Astrocyte (in vitro differentiated cells and primary cell): Measurements from ENCODE around the gene PLB1. TPM values are rescaled to one million over a fixed set of nuclear protein-coding genes. Genes with fewer than 3 reads are reported as not detected.
"Not testable (repeated sequence)": the region's sequence is repeated elsewhere in the genome, so short reads cannot be mapped to it uniquely, and the experiment has no call there.

Experiments used
- DNase-seq: peaks from one replicate; pipeline ENCODE4 v3.0.0-alpha.2; 2010; ENCODE audit warnings: low read depth
- FAIRE-seq: peaks from 2 replicates; lab custom pipeline; 2011; peaks lifted over from hg19 to GRCh38; lab: Jason Lieb, UNC
- H2AFZ ChIP-seq: 2 replicates; pipeline ENCODE4 v1.6.0; 2012; ENCODE audit warnings: low read depth, low read length, inconsistent platforms
- H3K27ac ChIP-seq: 2 replicates; pipeline ENCODE4 v1.5.1; 2011; ENCODE audit warnings: low read depth, low read length, inconsistent platforms
- H3K27me3 ChIP-seq: 2 replicates; pipeline ENCODE4 v1.6.0; 2011; ENCODE audit warnings: low read length, inconsistent platforms; ENCODE audit not compliant: insufficient read depth
- H3K36me3 ChIP-seq: 2 replicates; pipeline ENCODE4 v1.5.1; 2011; ENCODE audit warnings: low read length, inconsistent platforms; ENCODE audit not compliant: insufficient read depth
- H3K4me1 ChIP-seq: 2 replicates; pipeline ENCODE4 v1.5.1; 2011; ENCODE audit warnings: low read length, inconsistent platforms; ENCODE audit not compliant: insufficient read depth
- H3K4me2 ChIP-seq: 2 replicates; pipeline ENCODE4 v1.6.0; 2012; ENCODE audit warnings: low read length, inconsistent platforms
- H3K4me3 ChIP-seq: 2 replicates; pipeline ENCODE4 v1.5.1; 2011; ENCODE audit warnings: low read depth, mild to moderate bottlenecking, low read length, inconsistent platforms; ENCODE audit not compliant: insufficient read depth
- H3K79me2 ChIP-seq: 2 replicates; pipeline ENCODE4 v1.6.0; 2012; ENCODE audit warnings: mild to moderate bottlenecking, low read length, inconsistent platforms; ENCODE audit not compliant: insufficient read depth
- H3K9ac ChIP-seq: 2 replicates; pipeline ENCODE4 v1.6.0; 2012; ENCODE audit warnings: mild to moderate bottlenecking, low read length, inconsistent platforms
- H3K9me3 ChIP-seq: 2 replicates; pipeline ENCODE4 v1.5.1; 2012; ENCODE audit warnings: low read depth, mild to moderate bottlenecking, low read length, inconsistent platforms; ENCODE audit not compliant: insufficient read depth
- H4K20me1 ChIP-seq: 2 replicates; pipeline ENCODE4 v1.6.0; 2012; ENCODE audit warnings: low read length, inconsistent platforms; ENCODE audit not compliant: insufficient read depth
- H3K27ac Mint-ChIP-seq: one replicate; pipeline ENCODE4 v1.8.0; 2021; ENCODE audit warnings: mild to moderate bottlenecking, mixed read lengths; ENCODE audit not compliant: unreplicated experiment
- H3K27me3 Mint-ChIP-seq: one replicate; pipeline ENCODE4 v1.8.0; 2021; ENCODE audit warnings: low read depth, mixed read lengths; ENCODE audit not compliant: unreplicated experiment
- H3K36me3 Mint-ChIP-seq: one replicate; pipeline ENCODE4 v1.8.0; 2021; ENCODE audit warnings: low read depth, mixed read lengths; ENCODE audit not compliant: unreplicated experiment
- H3K4me1 Mint-ChIP-seq: one replicate; pipeline ENCODE4 v1.8.0; 2021; ENCODE audit warnings: low read depth, mixed read lengths; ENCODE audit not compliant: unreplicated experiment
- H3K4me3 Mint-ChIP-seq: one replicate; pipeline ENCODE4 v1.8.0; 2021; ENCODE audit warnings: mild to moderate bottlenecking, moderate library complexity, mixed read lengths; ENCODE audit not compliant: unreplicated experiment
- H3K9me3 Mint-ChIP-seq: one replicate; pipeline ENCODE4 v1.8.0; 2021; ENCODE audit warnings: mild to moderate bottlenecking, mixed read lengths; ENCODE audit not compliant: unreplicated experiment
- EZH2 ChIP-seq: IDR thresholded peaks from 2 replicates; pipeline ENCODE4 v1.6.1; 2012; ENCODE audit warnings: mild to moderate bottlenecking, low read length, inconsistent platforms; ENCODE audit not compliant: insufficient read depth
- total RNA-seq: library from RNA; stranded (reverse); gene quantifications from 2 replicates; pipeline ENCODE4 v1.2.1, GENCODE V29; 2021
- TF ChIP-seq, protein P1 (sequence below): IDR thresholded peaks from 2 replicates; pipeline ENCODE4 v1.5.1; 2011; ENCODE audit warnings: low read depth, mild to moderate bottlenecking, inconsistent platforms, low read length, moderate library complexity; ENCODE audit not compliant: insufficient read depth

The PLB1 gene
- total RNA-seq, 1 donor from 2014 or later, result 0.98 TPM

DNA sequence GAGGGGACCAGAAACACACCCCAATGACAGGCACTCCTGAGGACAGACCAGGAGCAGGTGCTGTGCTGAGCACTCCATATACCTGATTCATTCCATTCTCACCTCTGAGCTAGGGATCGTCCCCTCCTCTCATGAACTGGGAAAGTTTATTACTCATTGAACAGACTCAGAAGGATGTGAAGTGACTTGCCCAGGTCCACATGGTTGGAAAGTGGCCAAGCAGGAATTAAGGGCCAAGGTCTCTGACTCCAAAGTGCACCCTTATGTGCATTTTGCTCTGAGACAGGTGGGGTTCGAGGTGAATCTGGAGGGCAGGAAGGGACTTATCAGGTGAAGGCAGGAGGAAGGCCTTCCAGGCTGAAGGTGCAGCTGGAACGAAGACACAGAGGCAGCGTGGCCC lies 25.1 kb upstream of the PLB1 start:
- DNase-seq (no peak), FAIRE-seq (no peak)
- no peak overlapping the region for H3K27ac Mint-ChIP-seq
- peaks cover 10% of the 10 kb centered on the region for H3K9me3 Mint-ChIP-seq
- TF ChIP-seq, protein P1, sequence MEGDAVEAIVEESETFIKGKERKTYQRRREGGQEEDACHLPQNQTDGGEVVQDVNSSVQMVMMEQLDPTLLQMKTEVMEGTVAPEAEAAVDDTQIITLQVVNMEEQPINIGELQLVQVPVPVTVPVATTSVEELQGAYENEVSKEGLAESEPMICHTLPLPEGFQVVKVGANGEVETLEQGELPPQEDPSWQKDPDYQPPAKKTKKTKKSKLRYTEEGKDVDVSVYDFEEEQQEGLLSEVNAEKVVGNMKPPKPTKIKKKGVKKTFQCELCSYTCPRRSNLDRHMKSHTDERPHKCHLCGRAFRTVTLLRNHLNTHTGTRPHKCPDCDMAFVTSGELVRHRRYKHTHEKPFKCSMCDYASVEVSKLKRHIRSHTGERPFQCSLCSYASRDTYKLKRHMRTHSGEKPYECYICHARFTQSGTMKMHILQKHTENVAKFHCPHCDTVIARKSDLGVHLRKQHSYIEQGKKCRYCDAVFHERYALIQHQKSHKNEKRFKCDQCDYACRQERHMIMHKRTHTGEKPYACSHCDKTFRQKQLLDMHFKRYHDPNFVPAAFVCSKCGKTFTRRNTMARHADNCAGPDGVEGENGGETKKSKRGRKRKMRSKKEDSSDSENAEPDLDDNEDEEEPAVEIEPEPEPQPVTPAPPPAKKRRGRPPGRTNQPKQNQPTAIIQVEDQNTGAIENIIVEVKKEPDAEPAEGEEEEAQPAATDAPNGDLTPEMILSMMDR, result no peak
- no peak for TF ChIP-seq EZH2
- no peaks in the 10 kb centered on the region for H3K79me2 ChIP-seq
- H3K4me1 ChIP-seq, result no peaks in the 10 kb centered on the region
- peaks cover 4% of the 10 kb centered on the region for H3K36me3 Mint-ChIP-seq
- H3K9me3 ChIP-seq, result no peaks in the 10 kb centered on the region
- no peak overlapping the region for H3K4me3 Mint-ChIP-seq
- no peak overlapping the region for H3K27ac ChIP-seq
- no peak overlapping the region for H3K9ac ChIP-seq
- H3K27me3 ChIP-seq, result no peaks in the 10 kb centered on the region
- H3K4me1 Mint-ChIP-seq, result peaks cover 11% of the 10 kb centered on the region
- no peaks in the 10 kb centered on the region for H3K36me3 ChIP-seq
- H3K4me2 ChIP-seq, result no peak overlapping the region
- no peak overlapping the region for H2AFZ ChIP-seq
- H3K4me3 ChIP-seq, result no peak overlapping the region
- peaks cover 20% of the 10 kb centered on the region for H3K27me3 Mint-ChIP-seq
- no peaks in the 10 kb centered on the region for H4K20me1 ChIP-seq

DNA sequence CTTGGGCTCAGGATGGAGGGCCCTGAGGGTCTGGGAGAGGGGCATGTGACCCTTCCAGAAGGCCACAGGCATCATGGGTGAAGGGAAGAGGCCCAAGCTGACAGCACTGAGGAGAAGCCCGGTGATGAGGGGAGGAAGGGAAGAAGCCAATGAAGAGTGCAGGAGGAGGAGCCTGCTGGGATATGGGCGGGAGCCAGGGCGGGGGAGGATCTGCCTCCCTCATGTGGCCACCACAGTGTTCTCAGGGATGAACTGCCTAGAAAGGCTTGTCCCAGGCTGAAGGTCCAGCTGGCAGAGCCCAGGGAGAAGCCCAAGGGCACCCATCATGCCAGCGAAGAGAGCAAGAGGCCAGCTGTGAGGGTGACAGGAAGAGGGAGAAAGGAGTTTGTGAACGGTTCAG lies 24.6 kb upstream of the PLB1 start:
- H3K4me1 ChIP-seq, result no peaks in the 10 kb centered on the region
- no peak for DNase-seq
- no peak overlapping the region for H3K4me2 ChIP-seq
- H2AFZ ChIP-seq, result no peak overlapping the region
- peaks cover 20% of the 10 kb centered on the region for H3K27me3 Mint-ChIP-seq
- H3K36me3 ChIP-seq, result no peaks in the 10 kb centered on the region
- no peaks in the 10 kb centered on the region for H4K20me1 ChIP-seq
- no peaks in the 10 kb centered on the region for H3K27me3 ChIP-seq
- TF ChIP-seq, protein P1, result no peak
- no peak for TF ChIP-seq EZH2
- H3K9me3 Mint-ChIP-seq, result peaks cover 10% of the 10 kb centered on the region
- H3K79me2 ChIP-seq, result no peaks in the 10 kb centered on the region
- H3K4me3 ChIP-seq, result no peak overlapping the region
- no peak overlapping the region for H3K4me3 Mint-ChIP-seq
- no peak overlapping the region for H3K9ac ChIP-seq
- FAIRE-seq, result no peak
- no peaks in the 10 kb centered on the region for H3K9me3 ChIP-seq
- peak overlapping the region; percentile 41 for H3K27ac Mint-ChIP-seq
- H3K36me3 Mint-ChIP-seq, result peaks cover 4% of the 10 kb centered on the region
- peaks cover 11% of the 10 kb centered on the region for H3K4me1 Mint-ChIP-seq
- no peak overlapping the region for H3K27ac ChIP-seq

DNA sequence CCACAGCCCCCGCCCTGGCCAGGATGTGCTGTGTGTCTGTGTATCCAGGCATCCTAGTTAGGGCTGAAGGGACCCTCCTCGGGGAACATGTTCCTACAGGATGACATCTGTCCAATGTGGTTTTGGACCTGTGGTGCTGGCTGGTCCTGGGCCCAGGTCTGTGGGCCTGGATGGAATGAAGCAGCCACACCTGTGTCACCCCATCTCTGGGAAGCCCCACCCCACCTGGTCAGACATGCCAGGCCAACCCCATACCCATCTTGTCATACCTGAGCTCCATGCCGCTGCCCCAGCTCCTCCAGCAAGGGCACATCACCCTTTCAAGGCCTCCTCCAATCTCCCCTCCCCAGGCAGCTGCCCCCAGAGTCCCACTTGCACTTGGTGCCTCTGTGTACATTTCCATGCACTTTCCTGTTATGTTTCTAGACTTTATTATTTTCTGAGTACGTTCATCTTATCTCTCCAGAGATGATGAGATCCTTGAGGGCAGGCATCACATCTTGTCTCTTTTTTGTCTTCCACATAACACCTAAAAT lies 24.1 kb upstream of the PLB1 start:
- no peak overlapping the region for H2AFZ ChIP-seq
- H3K27me3 ChIP-seq, result no peaks in the 10 kb centered on the region
- no peaks in the 10 kb centered on the region for H3K9me3 ChIP-seq
- no peak overlapping the region for H3K4me3 ChIP-seq
- Mint-ChIP-seq H3K27ac (no peak overlapping the region), H3K4me3 (no peak overlapping the region), H3K9me3 (peaks cover 13% of the 10 kb centered on the region), H3K4me1 (peaks cover 11% of the 10 kb centered on the region), H3K27me3 (peaks cover 22% of the 10 kb centered on the region), H3K36me3 (peaks cover 4% of the 10 kb centered on the region)
- H3K27ac ChIP-seq, result no peak overlapping the region
- H3K4me1 ChIP-seq, result no peaks in the 10 kb centered on the region
- DNase-seq, result no peak
- no peak overlapping the region for H3K9ac ChIP-seq
- no peak overlapping the region for H3K4me2 ChIP-seq
- H3K36me3 ChIP-seq, result no peaks in the 10 kb centered on the region
- no peaks in the 10 kb centered on the region for H4K20me1 ChIP-seq
- no peaks in the 10 kb centered on the region for H3K79me2 ChIP-seq
- no peak for FAIRE-seq
- TF ChIP-seq, protein P1, result no peak
- no peak for TF ChIP-seq EZH2

DNA sequence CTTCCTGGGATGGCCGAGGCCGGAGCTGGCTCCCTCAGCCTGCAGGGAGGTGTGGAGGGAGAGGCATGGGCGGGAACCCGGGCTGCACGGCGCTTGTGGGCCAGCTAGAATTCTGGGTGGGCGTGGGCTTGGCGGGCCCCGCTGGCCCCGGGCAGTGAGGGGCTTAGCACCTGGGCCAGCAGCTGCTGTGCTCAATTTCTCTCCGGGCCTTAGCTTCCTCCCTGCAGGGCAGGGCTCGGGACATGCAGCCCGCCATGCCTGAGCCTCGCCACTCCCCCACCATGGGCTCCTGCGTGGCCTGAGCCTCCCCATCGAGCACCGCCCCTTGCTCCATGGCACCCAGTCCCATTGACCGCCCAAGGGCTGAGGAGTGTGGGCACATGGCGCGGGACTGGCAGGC lies 23.2 kb upstream of the PLB1 start:
- not testable (repeated sequence) for H3K36me3 ChIP-seq, H4K20me1 ChIP-seq, H3K9me3 ChIP-seq, H3K27ac Mint-ChIP-seq, H3K4me3 Mint-ChIP-seq, H3K79me2 ChIP-seq, H3K27me3 ChIP-seq, H3K4me3 ChIP-seq, H3K9ac ChIP-seq, H3K36me3 Mint-ChIP-seq, FAIRE-seq, H2AFZ ChIP-seq, H3K4me1 ChIP-seq, H3K27ac ChIP-seq, DNase-seq, H3K4me2 ChIP-seq
- peaks cover 27% of the 10 kb centered on the region for H3K27me3 Mint-ChIP-seq
- H3K9me3 Mint-ChIP-seq, result peaks cover 13% of the 10 kb centered on the region
- H3K4me1 Mint-ChIP-seq, result peaks cover 11% of the 10 kb centered on the region
